H1 (cell line): ENCODE results near the gene PBX3. TPM values are rescaled to one million over a fixed set of nuclear protein-coding genes. Genes with fewer than 3 reads are reported as not detected.

Experiments
- CHD2 ChIP-seq: IDR thresholded peaks from 2 replicates; pipeline ENCODE4 v1.6.1; 2012; ENCODE audit warnings: low read length, improper control_type of control experiment
- GABPA ChIP-seq: IDR thresholded peaks from 2 replicates; pipeline ENCODE4 v1.6.1; 2011; ENCODE audit warnings: mild to moderate bottlenecking, low read length, moderate library complexity, borderline replicate concordance; ENCODE audit not compliant: insufficient read depth
- NANOG ChIP-seq: IDR thresholded peaks from 2 replicates; pipeline ENCODE4 v1.6.1; 2011; ENCODE audit warnings: low read length, low read depth, mild to moderate bottlenecking, inconsistent platforms; ENCODE audit not compliant: insufficient read depth, poor library complexity, severe bottlenecking
- polyA plus RNA-seq, 7 experiments: library from polyadenylated mRNA; depleted of rRNA in 3 of 7; stranded (reverse) in 5 of 7; unstranded in 2 of 7; fragments of >200 nt in 5 of 7; fragments of 200-250 nt in 2 of 7; gene quantifications; 1 replicate in 5 of 7; 2 replicates in 1 of 7; 4 replicates in 1 of 7; pipeline versions ENCODE4 v1.2.1 to v1.2.3, GENCODE V29; 2011 to 2013; ENCODE audit warnings: missing spikeins in 2 of 7, mixed read lengths in 2 of 7
- total RNA-seq: library from RNA; stranded (reverse); fragmentation: NEBNext Ultra II Directional; extraction: Animal tissue kit (Norgen Biotek cat#: 25700); gene quantifications from 2 replicates; pipeline ENCODE4 v1.2.1, GENCODE V29; 2021
- TF ChIP-seq, protein P1 (sequence below): IDR thresholded peaks from 2 replicates; pipeline ENCODE4 v1.6.1; 2012; ENCODE audit warnings: low read length, inconsistent platforms

The PBX3 gene
- total and polyA plus RNA-seq, 2 of the 8 experiments (the other 6 are each of a cell fraction or from before 2014, with no cell fraction given): 22.7 to 44.3 TPM

DNA sequence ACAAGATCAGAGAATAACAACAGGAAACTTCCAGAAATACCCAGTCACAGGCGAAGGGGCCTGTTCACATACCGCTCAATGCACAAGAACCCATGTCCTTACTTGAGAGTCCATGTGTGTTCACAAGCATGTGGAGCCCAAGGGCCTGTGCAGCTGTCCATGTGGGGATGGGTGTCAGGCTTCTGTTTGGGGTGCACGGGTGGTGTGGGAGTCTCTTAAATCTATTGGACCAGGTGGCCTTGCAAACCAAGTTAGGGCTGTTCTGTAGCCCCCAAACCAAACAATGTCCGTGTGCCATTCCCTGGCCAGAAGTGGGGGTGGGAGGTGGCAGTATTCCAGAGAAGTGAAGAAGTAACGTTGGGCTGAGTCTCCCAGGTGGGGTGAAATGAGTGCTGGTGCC is 222.3 kb downstream of the PBX3 start (continued):
- TF ChIP-seq, protein P1, sequence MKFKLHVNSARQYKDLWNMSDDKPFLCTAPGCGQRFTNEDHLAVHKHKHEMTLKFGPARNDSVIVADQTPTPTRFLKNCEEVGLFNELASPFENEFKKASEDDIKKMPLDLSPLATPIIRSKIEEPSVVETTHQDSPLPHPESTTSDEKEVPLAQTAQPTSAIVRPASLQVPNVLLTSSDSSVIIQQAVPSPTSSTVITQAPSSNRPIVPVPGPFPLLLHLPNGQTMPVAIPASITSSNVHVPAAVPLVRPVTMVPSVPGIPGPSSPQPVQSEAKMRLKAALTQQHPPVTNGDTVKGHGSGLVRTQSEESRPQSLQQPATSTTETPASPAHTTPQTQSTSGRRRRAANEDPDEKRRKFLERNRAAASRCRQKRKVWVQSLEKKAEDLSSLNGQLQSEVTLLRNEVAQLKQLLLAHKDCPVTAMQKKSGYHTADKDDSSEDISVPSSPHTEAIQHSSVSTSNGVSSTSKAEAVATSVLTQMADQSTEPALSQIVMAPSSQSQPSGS: no peak
- TF ChIP-seq GABPA (no peak), CHD2 (no peak), NANOG (no peak)
